NT2/D1 (cell line): ENCODE results near the gene SLC66A1.

Experiments
- DNase-seq: peaks from one replicate; pipeline ENCODE4 v3.0.0-alpha.2; 2011; ENCODE audit warnings: low read depth, low spot score
- H3K27me3 ChIP-seq: 2 replicates; pipeline ENCODE4 v1.6.0; 2011; ENCODE audit warnings: mild to moderate bottlenecking; ENCODE audit not compliant: insufficient read length, insufficient read depth
- H3K36me3 ChIP-seq: 2 replicates; pipeline ENCODE4 v1.6.1; 2011; ENCODE audit warnings: mild to moderate bottlenecking, low read length, mixed read lengths; ENCODE audit not compliant: insufficient read depth, insufficient read length
- H3K4me1 ChIP-seq: 2 replicates; pipeline ENCODE4 v1.5.1; 2011; ENCODE audit not compliant: insufficient read depth, insufficient read length
- H3K4me3 ChIP-seq: 2 replicates; pipeline ENCODE4 v1.5.1; 2011; ENCODE audit warnings: low read depth; ENCODE audit not compliant: insufficient read length
- H3K9ac ChIP-seq: 2 replicates; pipeline ENCODE4 v1.6.0; 2011; ENCODE audit warnings: low read depth; ENCODE audit not compliant: insufficient read length
- H3K9me3 ChIP-seq: 2 replicates; pipeline ENCODE4 v1.5.1; 2011; ENCODE audit warnings: mild to moderate bottlenecking, low read length; ENCODE audit not compliant: insufficient read depth
- SUZ12 ChIP-seq: IDR thresholded peaks from 2 replicates; pipeline ENCODE4 v1.6.1; 2011; ENCODE audit not compliant: insufficient read length, insufficient read depth; ENCODE audit errors: extremely low read depth
- YY1 ChIP-seq: IDR thresholded peaks from 2 replicates; pipeline ENCODE4 v1.6.1; 2011; ENCODE audit not compliant: insufficient read length, insufficient read depth
- ZNF274 ChIP-seq: IDR thresholded peaks from 2 replicates; pipeline ENCODE4 v1.6.1; 2011; ENCODE audit warnings: mild to moderate bottlenecking, low read depth, low read length

SLC66A1 gene

DNA sequence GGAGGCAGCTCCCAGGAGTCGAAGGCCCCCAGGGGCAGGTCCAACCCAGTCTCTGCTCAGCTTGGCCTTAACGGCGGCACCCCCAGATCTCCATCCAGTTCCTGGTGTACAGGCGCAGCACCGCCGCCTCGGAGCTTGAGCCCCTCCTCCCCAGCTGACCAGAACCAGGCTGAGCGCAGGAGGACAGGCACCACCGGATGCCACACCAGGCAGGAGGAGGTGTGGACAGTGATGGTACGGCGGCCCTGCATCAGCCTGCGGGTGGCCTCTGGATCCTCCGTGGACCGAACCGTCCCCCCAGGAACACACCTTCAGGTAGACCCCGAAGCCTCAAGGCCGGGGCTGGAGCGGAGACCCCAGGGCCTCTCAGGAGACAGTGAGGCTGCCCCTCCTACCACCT, 16.4 kb downstream of the SLC66A1 start:
- H3K4me3 ChIP-seq, result no peak overlapping the region
- DNase-seq, result no peak
- H3K4me1 ChIP-seq, result peaks cover 3% of the 10 kb centered on the region
- H3K36me3 ChIP-seq, result peaks cover 64% of the 10 kb centered on the region
- H3K9me3 ChIP-seq, result no peaks in the 10 kb centered on the region
- no peak overlapping the region for H3K9ac ChIP-seq
- TF ChIP-seq ZNF274 (no peak), YY1 (no peak), SUZ12 (no peak)
- no peaks in the 10 kb centered on the region for H3K27me3 ChIP-seq

- H3K4me1 ChIP-seq, result peaks cover 3% of the 10 kb centered on the region
- H3K36me3 ChIP-seq, result peaks cover 58% of the 10 kb centered on the region
- TF ChIP-seq YY1 (no peak), SUZ12 (no peak), ZNF274 (no peak)
- H3K27me3 ChIP-seq, result no peaks in the 10 kb centered on the region
- no peak for DNase-seq
- H3K9me3 ChIP-seq, result no peaks in the 10 kb centered on the region
- no peak overlapping the region for H3K4me3 ChIP-seq
- H3K9ac ChIP-seq, result no peak overlapping the region
Observed at GRCh38 chr1:19329188-19329587, 17.1 kb downstream of the SLC66A1 start.

DNA sequence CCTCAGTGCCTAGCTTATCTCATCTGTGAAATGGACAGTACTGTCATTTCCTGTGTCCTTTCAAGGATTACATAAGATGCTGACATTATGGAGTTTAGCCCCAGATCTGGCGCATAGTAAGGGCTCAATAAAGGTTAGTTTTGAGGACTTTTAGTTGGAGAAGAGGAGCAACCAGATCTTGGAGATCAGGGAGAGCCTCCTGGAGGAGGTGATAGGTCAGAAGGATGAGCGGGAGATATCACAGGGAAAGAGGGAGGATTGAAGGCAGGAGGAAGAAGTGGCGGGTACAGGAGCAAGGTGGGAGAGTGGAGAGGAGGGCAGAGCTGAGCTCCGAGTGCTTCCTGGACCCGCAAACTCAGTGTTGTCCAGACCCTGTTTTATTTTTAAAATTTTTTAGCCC, 17.5 kb downstream of the SLC66A1 start:
- H3K36me3 ChIP-seq, result peaks cover 53% of the 10 kb centered on the region
- H3K4me3 ChIP-seq, result no peak overlapping the region
- TF ChIP-seq ZNF274 (no peak), YY1 (no peak), SUZ12 (no peak)
- no peak overlapping the region for H3K9ac ChIP-seq
- peaks cover 3% of the 10 kb centered on the region for H3K4me1 ChIP-seq
- no peaks in the 10 kb centered on the region for H3K9me3 ChIP-seq
- no peak for DNase-seq
- no peaks in the 10 kb centered on the region for H3K27me3 ChIP-seq

DNA sequence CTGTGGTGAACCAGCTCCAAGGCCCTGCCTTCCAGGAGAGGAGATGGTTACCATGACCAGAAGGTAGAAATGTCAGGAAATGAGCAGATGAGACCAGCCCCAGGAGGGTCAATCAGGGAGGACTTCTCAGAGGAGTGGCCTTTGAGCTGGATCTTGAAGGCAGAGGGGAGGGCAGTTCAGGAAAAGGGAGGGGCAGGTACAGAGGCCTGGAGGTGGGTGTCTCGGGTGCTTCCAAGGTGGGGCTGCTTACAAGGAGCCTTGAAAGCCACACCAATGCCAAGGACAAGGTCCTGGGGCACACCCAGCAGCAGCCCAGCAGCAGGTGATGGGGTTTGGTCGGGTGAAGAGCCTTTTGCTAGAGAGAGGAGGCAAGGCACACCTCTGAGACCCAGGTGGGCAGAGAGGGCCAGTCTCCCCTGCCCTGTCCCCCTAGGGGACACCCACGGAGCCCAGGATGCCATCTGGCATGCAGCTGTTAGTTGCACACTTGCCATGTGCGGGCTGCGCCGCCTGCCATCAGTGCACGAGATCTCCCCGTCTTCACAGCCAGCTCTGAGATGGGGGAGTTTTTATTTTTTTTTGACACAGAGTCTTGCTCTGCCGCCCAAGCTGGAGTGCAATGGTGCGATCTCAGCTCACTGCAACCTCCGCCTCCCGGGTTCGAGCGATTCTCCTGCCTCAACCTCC, 18.5 kb downstream of the SLC66A1 start:
- peaks cover 3% of the 10 kb centered on the region for H3K4me1 ChIP-seq
- peaks cover 46% of the 10 kb centered on the region for H3K36me3 ChIP-seq
- no peaks in the 10 kb centered on the region for H3K9me3 ChIP-seq
- H3K27me3 ChIP-seq, result no peaks in the 10 kb centered on the region
- TF ChIP-seq YY1, result no peak
- no peak for TF ChIP-seq ZNF274
- TF ChIP-seq SUZ12, result no peak
- no peak overlapping the region for H3K4me3 ChIP-seq
- H3K9ac ChIP-seq, result no peak overlapping the region
- no peak for DNase-seq

GRCh38 chr1:19331262-19331878, 19.2 kb downstream of the SLC66A1 start:
- no peak for DNase-seq
- peaks cover 38% of the 10 kb centered on the region for H3K36me3 ChIP-seq
- H3K9me3 ChIP-seq, result no peaks in the 10 kb centered on the region
- H3K27me3 ChIP-seq, result no peaks in the 10 kb centered on the region
- no peaks in the 10 kb centered on the region for H3K4me1 ChIP-seq
- TF ChIP-seq SUZ12, result no peak
- no peak overlapping the region for H3K9ac ChIP-seq
- H3K4me3 ChIP-seq, result no peak overlapping the region

- Histone ChIP-seq H3K9me3 (no peaks in the 10 kb centered on the region), H3K36me3 (peaks cover 25% of the 10 kb centered on the region), H3K9ac (no peak overlapping the region), H3K4me3 (no peak overlapping the region), H3K27me3 (no peaks in the 10 kb centered on the region), H3K4me1 (peaks cover 2% of the 10 kb centered on the region)
- TF ChIP-seq YY1 (no peak), SUZ12 (no peak), ZNF274 (no peak)
- no peak for DNase-seq
Observed at GRCh38 chr1:19332832-19333231, 20.7 kb downstream of the SLC66A1 start.

DNA sequence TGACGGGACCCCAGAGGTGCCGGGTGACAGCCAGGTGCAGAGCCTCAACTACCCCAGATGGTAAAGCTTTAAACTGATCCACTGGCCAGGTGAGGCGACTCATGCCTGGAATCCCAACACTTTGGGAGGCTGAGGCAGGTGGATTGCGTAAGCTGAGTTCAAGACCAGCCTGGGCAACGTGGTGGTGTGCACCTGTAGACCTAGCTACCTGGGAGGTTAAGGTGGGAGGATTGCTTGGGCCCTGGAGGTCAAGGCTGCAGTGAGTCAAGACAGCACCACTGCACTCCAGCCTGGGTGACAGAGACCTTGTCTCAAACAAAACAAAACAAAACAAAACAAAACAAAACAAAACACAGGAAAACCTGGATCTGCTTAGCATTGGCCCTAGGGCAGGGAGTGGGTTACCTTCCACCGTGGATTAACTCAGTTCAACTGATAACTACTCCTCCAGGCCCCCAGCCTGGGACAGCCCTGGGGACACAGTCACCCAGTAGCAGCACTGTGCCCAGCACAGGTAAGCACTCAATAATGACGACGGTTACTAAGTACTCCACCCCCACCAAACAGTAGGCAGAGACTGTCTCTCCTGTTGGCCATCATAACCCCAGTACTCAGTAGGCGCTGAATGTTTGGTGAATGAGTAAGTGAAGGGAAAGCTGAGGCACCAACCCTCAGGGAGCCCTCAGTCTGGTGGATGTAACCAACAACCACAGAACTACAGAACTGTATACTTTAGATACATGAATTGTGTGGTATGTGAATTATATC, 21.6 kb downstream of the SLC66A1 start:
- Histone ChIP-seq H3K9me3 (no peaks in the 10 kb centered on the region), H3K36me3 (peaks cover 20% of the 10 kb centered on the region), H3K4me3 (no peak overlapping the region), H3K9ac (no peak overlapping the region), H3K4me1 (peaks cover 2% of the 10 kb centered on the region), H3K27me3 (no peaks in the 10 kb centered on the region)
- TF ChIP-seq YY1 (no peak), ZNF274 (no peak), SUZ12 (no peak)
- no peak for DNase-seq
